SH-SY5Y (cell line): Measurements from ENCODE around the gene SPATA6.

Experiments
- GATA2 ChIP-seq: IDR thresholded peaks from 2 replicates; pipeline ENCODE4 v1.6.1; 2011; ENCODE audit warnings: mild to moderate bottlenecking, low read depth, low read length
- GATA3 ChIP-seq: IDR thresholded peaks from 2 replicates; pipeline ENCODE4 v1.6.1; 2011; ENCODE audit warnings: low read depth, mild to moderate bottlenecking, low read length, moderate library complexity

DNA sequence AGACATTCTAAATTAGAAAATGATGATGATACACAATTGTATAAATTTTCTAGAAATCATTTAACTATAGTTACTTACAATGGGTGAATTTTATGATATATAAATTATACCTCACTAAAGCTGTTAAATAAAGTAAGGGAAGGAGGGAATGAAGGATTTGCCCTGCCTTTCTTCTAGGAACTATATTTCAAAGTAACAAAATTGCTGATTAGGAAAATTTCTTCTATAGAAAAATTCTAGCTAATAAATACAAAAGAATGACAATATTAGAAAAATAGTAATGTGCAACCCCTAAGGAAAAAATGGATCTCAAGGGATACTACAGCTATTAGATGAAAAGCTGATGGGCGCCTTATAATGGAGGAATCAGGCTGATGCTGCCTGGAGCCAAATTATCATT is 23.1 kb downstream of the SPATA6 start:
- TF ChIP-seq GATA3 (no peak), GATA2 (no peak)
